Measurements from ENCODE around the gene TBCC. TPM values are rescaled to one million over a fixed set of nuclear protein-coding genes. Genes with fewer than 3 reads are reported as not detected.
A peak's percentile ranks its signal among the peaks of the same experiment; 100 is the strongest.

The TBCC gene
- total and polyA plus RNA-seq, 2 of the 13 experiments (the other 11 are each of a cell fraction or from before 2014, with no cell fraction given) = 14.8 to 36.1 TPM

DNA sequence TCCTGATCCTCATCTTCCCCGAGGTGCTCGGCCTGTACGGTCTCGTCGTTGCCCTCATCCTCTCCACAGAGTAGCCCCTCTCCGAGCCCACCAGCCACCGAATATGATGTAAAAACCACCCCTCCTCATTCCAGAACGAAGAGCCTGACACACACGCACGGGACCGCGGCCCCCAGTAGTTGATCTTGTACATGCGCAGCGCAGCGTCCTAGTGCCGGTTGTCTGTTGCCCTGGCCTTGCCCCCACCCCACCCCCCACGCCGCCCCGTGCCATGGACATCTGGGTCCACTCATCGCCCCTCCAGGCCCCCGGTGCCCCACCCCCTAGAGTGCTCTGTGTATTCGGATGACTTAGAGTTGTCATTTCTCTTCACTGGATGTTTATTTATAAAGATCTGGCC lies 18.3 kb downstream of the TBCC start (continued):
- TF ChIP-seq, protein P1, sequence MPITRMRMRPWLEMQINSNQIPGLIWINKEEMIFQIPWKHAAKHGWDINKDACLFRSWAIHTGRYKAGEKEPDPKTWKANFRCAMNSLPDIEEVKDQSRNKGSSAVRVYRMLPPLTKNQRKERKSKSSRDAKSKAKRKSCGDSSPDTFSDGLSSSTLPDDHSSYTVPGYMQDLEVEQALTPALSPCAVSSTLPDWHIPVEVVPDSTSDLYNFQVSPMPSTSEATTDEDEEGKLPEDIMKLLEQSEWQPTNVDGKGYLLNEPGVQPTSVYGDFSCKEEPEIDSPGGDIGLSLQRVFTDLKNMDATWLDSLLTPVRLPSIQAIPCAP (CRISPR knock-in tag; IDR thresholded peaks at IDR 0.05; ENCODE audit: low read depth) = no peak

- intact Hi-C loops (cut with micrococcal nuclease; ENCODE audit: unreplicated experiment) = loop anchor here (5.0 kb wide), 1 partner anchor 165 kb away; a partner anchor contains a TSS
- H3K9me3 ChIP-seq (ENCODE audit: low read length) = no peaks in the 10 kb centered on the region
- no peaks in the 10 kb centered on the region for H4K20me1 ChIP-seq (ENCODE audit: insufficient read depth, low read length)
- no peak overlapping the region for H3K4me3 ChIP-seq (replicated peaks in 1 of 3; ENCODE audit: insufficient read depth in 1 of 3, low read depth in 2 of 3, low read length in 3 of 3)
- POLR2A ChIA-PET = interaction anchor here (1.3 to 2.4 kb wide), 3 partner anchors 19 to 66 kb away, joined by 4 to 14 read pairs (median 5); partner anchors contain the start of gene TBCC
- H3K4me1 ChIP-seq (ENCODE audit: insufficient read depth, low read length) = peaks cover 20% of the 10 kb centered on the region
- no TSS peak for BruUV-seq (replicated peaks)
- in situ Hi-C loops (cut with HindIII; ENCODE audit: extremely low pct_ligation_motif_present, low pct_unique_long_range_greater_than_20kb) = loop anchor here (5.0 kb wide), 1 partner anchor 65 kb away; no protein-coding TSS in a partner anchor
- peak overlapping the region; percentile 53 for H3K4me2 ChIP-seq (ENCODE audit: low read depth, low read length)
- no peaks in the 10 kb centered on the region for H3K36me3 ChIP-seq (replicated peaks in 1 of 2; ENCODE audit: control insufficient read depth in 1 of 2, insufficient read depth in 2 of 2, low read length in 2 of 2)
- no peaks in the 10 kb centered on the region for H3K79me2 ChIP-seq (ENCODE audit: insufficient read depth, low read length)
- H2AFZ ChIP-seq (ENCODE audit: low read length) = no peak overlapping the region
- H3K27me3 ChIP-seq (ENCODE audit: control insufficient read depth in 1 of 2, insufficient read depth in 2 of 2, low read length in 2 of 2) = no peaks in the 10 kb centered on the region
- whole genome bisulfite sequencing (ENCODE audit: low lambda C conversion rate) = 86% methylated on average over 52 of the region's 52 CpGs
- peak; percentile 36 for ATAC-seq
- no peak for DNase-seq (ENCODE audit: low spot score)
- CTCF ChIA-PET (ENCODE audit: low intra/inter-chr PET ratio, low total read pairs) = interaction anchor here (1.3 to 1.9 kb wide), 3 partner anchors 65 to 172 kb away, joined by 5 to 29 read pairs (median 12); no protein-coding TSS in a partner anchor
- H3K27ac ChIP-seq (ENCODE audit: extremely low read length, insufficient read depth, low read length) = no peak overlapping the region
- no peak overlapping the region for H3K9ac ChIP-seq (ENCODE audit: insufficient read depth, low read depth, low read length)
- no peak for FAIRE-seq
- TF ChIP-seq EEA1 (CRISPR knock-in tag; IDR thresholded peaks at IDR 0.05; ENCODE audit: borderline replicate concordance) = no peak
- TF ChIP-seq ZNF343 (CRISPR knock-in tag; IDR thresholded peaks at IDR 0.05) = no peak
- TF ChIP-seq GABPB1 (CRISPR knock-in tag; IDR thresholded peaks at IDR 0.05) = peak; percentile 15; the same call in 1 of the 2 replicates
- TF ChIP-seq, protein P2, sequence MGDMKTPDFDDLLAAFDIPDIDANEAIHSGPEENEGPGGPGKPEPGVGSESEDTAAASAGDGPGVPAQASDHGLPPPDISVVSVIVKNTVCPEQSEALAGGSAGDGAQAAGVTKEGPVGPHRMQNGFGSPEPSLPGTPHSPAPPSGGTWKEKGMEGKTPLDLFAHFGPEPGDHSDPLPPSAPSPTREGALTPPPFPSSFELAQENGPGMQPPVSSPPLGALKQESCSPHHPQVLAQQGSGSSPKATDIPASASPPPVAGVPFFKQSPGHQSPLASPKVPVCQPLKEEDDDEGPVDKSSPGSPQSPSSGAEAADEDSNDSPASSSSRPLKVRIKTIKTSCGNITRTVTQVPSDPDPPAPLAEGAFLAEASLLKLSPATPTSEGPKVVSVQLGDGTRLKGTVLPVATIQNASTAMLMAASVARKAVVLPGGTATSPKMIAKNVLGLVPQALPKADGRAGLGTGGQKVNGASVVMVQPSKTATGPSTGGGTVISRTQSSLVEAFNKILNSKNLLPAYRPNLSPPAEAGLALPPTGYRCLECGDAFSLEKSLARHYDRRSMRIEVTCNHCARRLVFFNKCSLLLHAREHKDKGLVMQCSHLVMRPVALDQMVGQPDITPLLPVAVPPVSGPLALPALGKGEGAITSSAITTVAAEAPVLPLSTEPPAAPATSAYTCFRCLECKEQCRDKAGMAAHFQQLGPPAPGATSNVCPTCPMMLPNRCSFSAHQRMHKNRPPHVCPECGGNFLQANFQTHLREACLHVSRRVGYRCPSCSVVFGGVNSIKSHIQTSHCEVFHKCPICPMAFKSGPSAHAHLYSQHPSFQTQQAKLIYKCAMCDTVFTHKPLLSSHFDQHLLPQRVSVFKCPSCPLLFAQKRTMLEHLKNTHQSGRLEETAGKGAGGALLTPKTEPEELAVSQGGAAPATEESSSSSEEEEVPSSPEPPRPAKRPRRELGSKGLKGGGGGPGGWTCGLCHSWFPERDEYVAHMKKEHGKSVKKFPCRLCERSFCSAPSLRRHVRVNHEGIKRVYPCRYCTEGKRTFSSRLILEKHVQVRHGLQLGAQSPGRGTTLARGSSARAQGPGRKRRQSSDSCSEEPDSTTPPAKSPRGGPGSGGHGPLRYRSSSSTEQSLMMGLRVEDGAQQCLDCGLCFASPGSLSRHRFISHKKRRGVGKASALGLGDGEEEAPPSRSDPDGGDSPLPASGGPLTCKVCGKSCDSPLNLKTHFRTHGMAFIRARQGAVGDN (CRISPR knock-in tag; IDR thresholded peaks at IDR 0.05) = peak; percentile 17; the same call in 1 of the 2 replicates
- TF ChIP-seq, protein P3, sequence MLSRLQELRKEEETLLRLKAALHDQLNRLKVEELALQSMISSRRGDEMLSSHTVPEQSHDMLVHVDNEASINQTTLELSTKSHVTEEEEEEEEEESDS (CRISPR knock-in tag; IDR thresholded peaks at IDR 0.05; ENCODE audit: borderline replicate concordance) = no peak
- TF ChIP-seq AHR (CRISPR knock-in tag; IDR thresholded peaks at IDR 0.05) = no peak
- TF ChIP-seq ZNF772 (CRISPR knock-in tag; IDR thresholded peaks at IDR 0.05) = no peak
- TF ChIP-seq KLF6 (CRISPR knock-in tag; IDR thresholded peaks at IDR 0.05) = no peak
- TF ChIP-seq, protein P4, sequence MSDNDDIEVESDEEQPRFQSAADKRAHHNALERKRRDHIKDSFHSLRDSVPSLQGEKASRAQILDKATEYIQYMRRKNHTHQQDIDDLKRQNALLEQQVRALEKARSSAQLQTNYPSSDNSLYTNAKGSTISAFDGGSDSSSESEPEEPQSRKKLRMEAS (IDR thresholded peaks at IDR 0.05) = no peak
- TF ChIP-seq ZBTB38 (CRISPR knock-in tag; IDR thresholded peaks at IDR 0.05) = 0 out of 2 replicates have a peak, but pooled peaks have one; percentile 19
- TF ChIP-seq ZNF713 (CRISPR knock-in tag; IDR thresholded peaks at IDR 0.05) = no peak
- no peak for TF ChIP-seq NR2F1 (CRISPR knock-in tag; IDR thresholded peaks at IDR 0.05)
- TF ChIP-seq, protein P5, sequence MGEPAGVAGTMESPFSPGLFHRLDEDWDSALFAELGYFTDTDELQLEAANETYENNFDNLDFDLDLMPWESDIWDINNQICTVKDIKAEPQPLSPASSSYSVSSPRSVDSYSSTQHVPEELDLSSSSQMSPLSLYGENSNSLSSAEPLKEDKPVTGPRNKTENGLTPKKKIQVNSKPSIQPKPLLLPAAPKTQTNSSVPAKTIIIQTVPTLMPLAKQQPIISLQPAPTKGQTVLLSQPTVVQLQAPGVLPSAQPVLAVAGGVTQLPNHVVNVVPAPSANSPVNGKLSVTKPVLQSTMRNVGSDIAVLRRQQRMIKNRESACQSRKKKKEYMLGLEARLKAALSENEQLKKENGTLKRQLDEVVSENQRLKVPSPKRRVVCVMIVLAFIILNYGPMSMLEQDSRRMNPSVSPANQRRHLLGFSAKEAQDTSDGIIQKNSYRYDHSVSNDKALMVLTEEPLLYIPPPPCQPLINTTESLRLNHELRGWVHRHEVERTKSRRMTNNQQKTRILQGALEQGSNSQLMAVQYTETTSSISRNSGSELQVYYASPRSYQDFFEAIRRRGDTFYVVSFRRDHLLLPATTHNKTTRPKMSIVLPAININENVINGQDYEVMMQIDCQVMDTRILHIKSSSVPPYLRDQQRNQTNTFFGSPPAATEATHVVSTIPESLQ (CRISPR knock-in tag; conservative IDR thresholded peaks at IDR 0.05) = no peak
Observed at GRCh38 chr6:42727087-42727611, 18.8 kb downstream of the TBCC start.
